Measurements from ENCODE around the gene PLSCR2.

- no peak for TF ChIP-seq SUZ12 (IDR thresholded peaks at IDR 0.05)
- TF ChIP-seq HDGF (IDR thresholded peaks at IDR 0.05; ENCODE audit: borderline replicate concordance) = no peak
- no peak for TF ChIP-seq FOXM1 (IDR thresholded peaks at IDR 0.05; ENCODE audit: borderline replicate concordance)
- no peak for TF ChIP-seq NFRKB (IDR thresholded peaks at IDR 0.05)
- no peak for TF ChIP-seq ARNT (IDR thresholded peaks at IDR 0.05)
- no peak for TF ChIP-seq SP1 (IDR thresholded peaks at IDR 0.05)
- no peak for TF ChIP-seq L3MBTL2 (conservative IDR thresholded peaks at IDR 0.05)
- no peak for TF ChIP-seq ELF4 (IDR thresholded peaks at IDR 0.05)
- no peak for TF ChIP-seq PKNOX1 (IDR thresholded peaks at IDR 0.05)
- TF ChIP-seq FOXK2 (IDR thresholded peaks at IDR 0.05) = no peak
- TF ChIP-seq TARDBP (IDR thresholded peaks at IDR 0.05) = no peak
- no peak for TF ChIP-seq CTBP1 (IDR thresholded peaks at IDR 0.05; ENCODE audit: borderline replicate concordance)
Observed at GRCh38 chr3:146454796-146455195, 14.6 kb downstream of the PLSCR2 start.
